Ecto neural progenitor cell (in vitro differentiated cells): ENCODE data around the gene PIEZO2.
"Not testable (repeated sequence)": the region's sequence is repeated elsewhere in the genome, so short reads cannot be mapped to it uniquely, and the experiment has no call there.

Source experiments
- DNase-seq: peaks from one replicate; pipeline ENCODE4 v3.0.0-alpha.2; 2018; ENCODE audit warnings: low spot score

The PIEZO2 gene

GRCh38 chr18:10685484-10685883, 463.9 kb downstream of the PIEZO2 start:
- DNase-seq = no peak

- no peak for DNase-seq
These were observed 467.0 kb downstream of the PIEZO2 start for GRCh38 chr18:10682368-10682714.

GRCh38 chr18:10681581-10682367, 467.6 kb downstream of the PIEZO2 start:
- DNase-seq = no peak

- DNase-seq = no peak
These were observed 469.1 kb downstream of the PIEZO2 start for GRCh38 chr18:10680271-10680596.

GRCh38 chr18:10679557-10680270, 469.7 kb downstream of the PIEZO2 start:
- DNase-seq = no peak

GRCh38 chr18:10671441-10671840, 477.9 kb downstream of the PIEZO2 start:
- DNase-seq = no peak

- DNase-seq = no peak
These were observed 478.5 kb downstream of the PIEZO2 start for GRCh38 chr18:10670856-10671255.

GRCh38 chr18:10669441-10670100, 479.8 kb downstream of the PIEZO2 start:
- no peak for DNase-seq

- DNase-seq = no peak
These were observed 485.6 kb downstream of the PIEZO2 start for GRCh38 chr18:10663750-10664149.

GRCh38 chr18:10661317-10661716, 488.1 kb downstream of the PIEZO2 start:
- no peak for DNase-seq

GRCh38 chr18:10660179-10660884, 489.0 kb downstream of the PIEZO2 start:
- DNase-seq = no peak

GRCh38 chr18:10659594-10659993, 489.8 kb downstream of the PIEZO2 start:
- DNase-seq = no peak

GRCh38 chr18:10659000-10659399, 490.4 kb downstream of the PIEZO2 start:
- DNase-seq = no peak

- DNase-seq = not testable (repeated sequence)
These were observed 505.4 kb downstream of the PIEZO2 start for GRCh38 chr18:10644003-10644402.

GRCh38 chr18:10642915-10643524, 506.3 kb downstream of the PIEZO2 start:
- not testable (repeated sequence) for DNase-seq

GRCh38 chr18:10638539-10638885, 510.9 kb downstream of the PIEZO2 start:
- not testable (repeated sequence) for DNase-seq

- DNase-seq = not testable (repeated sequence)
These were observed 511.4 kb downstream of the PIEZO2 start for GRCh38 chr18:10637858-10638538.

GRCh38 chr18:10629076-10629475, 520.3 kb downstream of the PIEZO2 start:
- DNase-seq = not testable (repeated sequence)

GRCh38 chr18:10626606-10627213, 522.7 kb downstream of the PIEZO2 start:
- DNase-seq = not testable (repeated sequence)

- not testable (repeated sequence) for DNase-seq
These were observed 525.8 kb downstream of the PIEZO2 start for GRCh38 chr18:10623606-10624005.

- not testable (repeated sequence) for DNase-seq
These were observed 526.4 kb downstream of the PIEZO2 start for GRCh38 chr18:10622982-10623381.
